BLaER1 treated with 17β-estradiol and CSF1 and Interleukin-3, amounts not matched to agents 10 nM and 100 nM (cell line): Measurements from ENCODE around the gene TCF4.

Source experiments
- H3K27ac ChIP-seq, 11 experiments: shearing (Covaris generic); formaldehyde crosslinking; 2 replicates each; pipeline ENCODE4 v1.8.1; 2022
- H3K27me3 ChIP-seq, 11 experiments: shearing (Covaris generic); formaldehyde crosslinking; 2 replicates each; pipeline ENCODE4 v1.8.1; 2022
- H3K36me3 ChIP-seq, 11 experiments: shearing (Covaris generic); formaldehyde crosslinking; 2 replicates each; pipeline ENCODE4 v1.8.1; 2022
- H3K4me1 ChIP-seq, 10 experiments: shearing (Covaris generic); formaldehyde crosslinking; 2 replicates each; pipeline ENCODE4 v1.8.1; 2022
- H3K4me2 ChIP-seq, 11 experiments: shearing (Covaris generic); formaldehyde crosslinking; 2 replicates each; pipeline ENCODE4 v1.8.1; 2022
- H3K4me3 ChIP-seq, 10 experiments: shearing (Covaris generic); formaldehyde crosslinking; 2 replicates each; pipeline ENCODE4 v1.8.1; 2022
- H3K9ac ChIP-seq, 11 experiments: shearing (Covaris generic); formaldehyde crosslinking; 2 replicates each; pipeline ENCODE4 v1.8.1; 2022
- H3K9me3 ChIP-seq, 11 experiments: shearing (Covaris generic); formaldehyde crosslinking; replicated peaks in 1 of 11; 2 replicates each; pipeline ENCODE4 v1.8.1; 2022
- H4K20me1 ChIP-seq, 11 experiments: shearing (Covaris generic); formaldehyde crosslinking; 2 replicates each; pipeline ENCODE4 v1.8.1; 2022
- Cebpa-rat ChIP-seq, 11 experiments: shearing (Covaris generic); IDR thresholded peaks; 2 replicates each; pipeline ENCODE4 v1.8.1; 2022

TCF4 gene

DNA sequence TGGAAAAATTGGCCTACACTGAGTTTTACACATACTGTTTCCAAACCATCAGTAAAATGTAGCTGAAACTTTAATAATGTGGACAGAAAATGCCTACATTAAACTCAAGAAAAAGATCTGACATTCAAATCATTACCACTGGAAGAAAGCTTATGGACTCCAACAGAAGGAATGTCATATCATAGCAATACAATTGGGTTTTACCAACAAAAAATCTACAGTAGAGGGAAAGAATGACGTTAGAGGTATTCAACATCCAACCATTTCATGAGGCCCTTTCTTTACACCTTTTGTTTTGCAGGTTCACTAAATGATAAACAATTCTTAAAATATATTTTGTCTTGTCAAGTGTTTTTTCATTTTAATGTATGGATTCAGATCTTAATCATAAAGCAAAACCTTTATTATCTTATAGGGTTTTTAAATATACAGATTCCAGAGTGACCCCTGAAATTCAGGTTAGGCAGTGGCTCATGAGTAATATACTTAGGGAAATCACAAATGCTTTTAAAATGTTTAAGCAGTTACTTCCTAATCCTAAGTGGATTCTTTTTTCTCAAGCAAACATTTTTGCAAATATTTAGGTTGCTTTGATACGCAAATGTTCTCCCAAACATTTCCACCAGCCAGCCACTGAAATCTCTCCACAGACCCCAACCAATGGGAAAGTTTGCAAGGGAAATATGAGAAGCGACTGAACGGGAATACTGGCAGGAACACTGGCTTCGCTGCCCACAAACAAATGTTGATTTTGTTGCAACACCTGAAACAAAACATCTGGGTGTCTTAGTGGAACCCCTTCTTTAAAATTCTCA is 168.7 kb downstream of the TCF4 start:
- Histone ChIP-seq H3K4me1 (peaks cover 68 to 100% (median 89%) of the 10 kb centered on the region in 10 experiments), H3K36me3 (peaks cover 0 to 4% (median 0%) of the 10 kb centered on the region in 11 experiments; a peak in 2 of 22 replicates), H3K27me3 (no peaks in the 10 kb centered on the region), H3K4me2 (peak overlapping the region; percentile 81 to 99 (median 95)), H4K20me1 (peaks cover 0 to 40% (median 13%) of the 10 kb centered on the region in 11 experiments; a peak in 9 of 22 replicates), H3K4me3 (peak overlapping the region in 9 of 10 experiments; percentile 52 to 70 (median 63); a peak in 16 of 20 replicates), H3K9ac (peak overlapping the region; percentile 69 to 86 (median 78); a peak in 20 of 22 replicates), H3K9me3 (no peaks in the 10 kb centered on the region), H3K27ac (peak overlapping the region in 10 of 11 experiments; percentile 60 to 91 (median 81); a peak in 21 of 22 replicates)
- TF ChIP-seq Cebpa-rat (IDR thresholded peaks at IDR 0.05), result no peak

DNA sequence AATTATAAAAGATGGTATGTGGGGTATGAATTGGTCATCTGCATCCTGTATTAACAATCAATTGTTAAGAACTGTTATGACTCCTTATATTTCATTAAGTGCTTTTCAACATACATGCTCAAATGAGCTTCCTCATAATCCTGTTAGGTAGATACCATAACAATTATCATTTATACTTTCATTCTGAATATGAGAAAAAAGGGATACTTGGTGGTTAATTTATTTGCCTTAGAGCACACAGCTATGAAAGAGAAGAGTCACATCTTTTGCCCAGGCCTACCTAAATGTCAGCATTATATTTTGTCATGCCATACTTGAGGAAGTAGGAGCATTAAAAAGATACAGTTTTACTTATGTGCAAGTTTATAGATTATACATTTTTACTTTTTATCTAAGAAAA is 169.6 kb downstream of the TCF4 start:
- Histone ChIP-seq H3K9me3 (no peaks in the 10 kb centered on the region), H3K4me2 (peak overlapping the region; percentile 81 to 99 (median 95); a peak in 19 of 22 replicates), H3K27me3 (no peaks in the 10 kb centered on the region), H3K27ac (peak overlapping the region in 7 of 11 experiments; percentile 33 to 91 (median 81); a peak in 12 of 22 replicates), H3K36me3 (peaks cover 0 to 9% (median 0%) of the 10 kb centered on the region in 11 experiments; a peak in 4 of 22 replicates), H3K4me3 (peak overlapping the region in 3 of 10 experiments; percentile 65; a peak in 4 of 20 replicates), H3K4me1 (peaks cover 69 to 100% (median 89%) of the 10 kb centered on the region in 10 experiments), H4K20me1 (peaks cover 0 to 49% (median 22%) of the 10 kb centered on the region in 11 experiments; a peak in 12 of 22 replicates), H3K9ac (peak overlapping the region in 3 of 11 experiments; percentile 80 to 86 (median 84); a peak in 6 of 22 replicates)
- TF ChIP-seq Cebpa-rat (IDR thresholded peaks at IDR 0.05), result no peak

- no peaks in the 10 kb centered on the region for H3K9me3 ChIP-seq
- peak overlapping the region; percentile 53 to 99 (median 94); a peak in 20 of 22 replicates for H3K4me2 ChIP-seq
- H3K9ac ChIP-seq, result peak overlapping the region in 2 of 11 experiments; percentile 21 to 86; a peak in 3 of 22 replicates
- H3K4me1 ChIP-seq, result peaks cover 66 to 89% (median 80%) of the 10 kb centered on the region in 10 experiments
- H3K27ac ChIP-seq, result peak overlapping the region in 7 of 11 experiments; percentile 7 to 91 (median 81); a peak in 8 of 22 replicates
- no peaks in the 10 kb centered on the region for H3K27me3 ChIP-seq
- H3K4me3 ChIP-seq, result peak overlapping the region in 1 of 10 experiments; percentile 65; a peak in 1 of 20 replicates
- TF ChIP-seq Cebpa-rat (IDR thresholded peaks at IDR 0.05), result no peak
- H4K20me1 ChIP-seq, result peaks cover 0 to 66% (median 36%) of the 10 kb centered on the region in 11 experiments; a peak in 13 of 22 replicates
- H3K36me3 ChIP-seq, result peaks cover 0 to 22% (median 15%) of the 10 kb centered on the region in 11 experiments; a peak in 14 of 22 replicates
These were observed 171.2 kb downstream of the TCF4 start for GRCh38 chr18:55416791-55417190.

DNA sequence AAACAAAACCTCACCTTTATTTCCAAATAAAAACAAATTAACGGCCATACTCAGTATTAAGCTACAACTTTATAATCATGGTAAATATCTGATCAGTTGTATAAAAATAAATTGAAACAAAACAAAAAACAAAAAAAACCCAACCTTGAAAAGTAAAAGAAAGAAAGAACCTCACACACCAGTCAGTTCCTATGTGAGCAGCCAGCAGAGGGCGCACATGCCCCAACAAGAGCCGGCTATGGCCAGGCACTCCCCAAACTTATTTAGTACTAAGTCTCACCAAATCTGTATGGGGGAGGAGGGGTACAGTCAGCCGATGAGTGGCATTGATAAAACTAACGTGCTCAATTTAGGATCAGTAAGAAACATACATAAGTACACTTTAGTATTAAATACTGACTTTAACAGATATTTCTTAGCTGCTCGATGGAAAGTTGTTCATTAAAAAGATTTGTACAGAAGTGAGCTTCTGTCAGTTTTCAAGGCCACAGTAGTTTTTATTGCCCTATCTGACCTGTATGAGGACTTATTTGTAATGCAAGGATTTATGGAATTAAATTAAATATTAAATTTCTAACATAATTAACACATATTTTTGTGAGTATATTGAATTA is 172.6 kb downstream of the TCF4 start:
- peak overlapping the region in 9 of 11 experiments; percentile 29 to 99 (median 93); a peak in 17 of 22 replicates for H3K4me2 ChIP-seq
- peak overlapping the region in 2 of 11 experiments; percentile 10 to 44; a peak in 4 of 22 replicates for H3K27ac ChIP-seq
- H3K4me3 ChIP-seq, result no peak overlapping the region; a peak in 1 of 20 replicates
- H3K9ac ChIP-seq, result peak overlapping the region in 3 of 11 experiments; percentile 1 to 48 (median 19); a peak in 3 of 22 replicates
- H3K36me3 ChIP-seq, result peaks cover 0 to 37% (median 18%) of the 10 kb centered on the region in 11 experiments; a peak in 14 of 22 replicates
- no peak for TF ChIP-seq Cebpa-rat (IDR thresholded peaks at IDR 0.05)
- H3K9me3 ChIP-seq, result no peaks in the 10 kb centered on the region
- no peaks in the 10 kb centered on the region for H3K27me3 ChIP-seq
- peaks cover 61 to 75% (median 71%) of the 10 kb centered on the region in 10 experiments for H3K4me1 ChIP-seq
- peaks cover 0 to 80% (median 50%) of the 10 kb centered on the region in 11 experiments; a peak in 13 of 22 replicates for H4K20me1 ChIP-seq

DNA sequence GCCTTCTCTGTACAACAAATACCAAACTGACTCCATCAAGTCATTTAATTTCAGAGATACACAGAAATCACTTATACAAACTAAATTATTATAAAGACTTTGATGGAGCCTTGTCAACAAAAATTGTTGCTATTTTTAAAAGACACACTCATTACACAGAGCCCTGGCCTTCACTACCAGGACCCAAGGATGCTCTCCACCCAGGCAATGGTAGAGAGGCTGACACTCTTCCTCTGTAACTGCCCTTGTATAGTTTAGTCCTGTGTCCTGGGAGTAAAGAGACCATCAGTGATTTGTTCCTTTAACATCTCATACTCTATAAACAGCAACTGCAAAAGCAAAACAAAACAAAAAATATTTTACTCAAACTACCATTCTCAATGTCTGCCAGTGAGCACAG is 173.5 kb downstream of the TCF4 start:
- Histone ChIP-seq H3K4me3 (no peak overlapping the region), H3K4me1 (peaks cover 52 to 68% (median 62%) of the 10 kb centered on the region in 10 experiments), H3K9ac (peak overlapping the region in 4 of 11 experiments; percentile 1 to 39 (median 16); a peak in 3 of 22 replicates), H3K27me3 (no peaks in the 10 kb centered on the region), H3K36me3 (peaks cover 0 to 43% (median 25%) of the 10 kb centered on the region in 11 experiments; a peak in 15 of 22 replicates), H3K4me2 (peak overlapping the region; percentile 29 to 99 (median 66); a peak in 17 of 22 replicates), H3K9me3 (no peaks in the 10 kb centered on the region), H3K27ac (peak overlapping the region in 3 of 11 experiments; percentile 3 to 44 (median 10); a peak in 4 of 22 replicates), H4K20me1 (peaks cover 0 to 83% (median 55%) of the 10 kb centered on the region in 11 experiments; a peak in 14 of 22 replicates)
- no peak for TF ChIP-seq Cebpa-rat (IDR thresholded peaks at IDR 0.05)

GRCh38 chr18:55413474-55413873 is 174.5 kb downstream of the TCF4 start:
- Histone ChIP-seq H3K27ac (no peak overlapping the region), H3K9ac (0 out of 22 replicates have a peak overlapping the region, but pooled peaks of 1 of the 11 experiments have one; percentile 19), H4K20me1 (peaks cover 0 to 83% (median 65%) of the 10 kb centered on the region in 11 experiments; a peak in 14 of 22 replicates), H3K4me2 (peak overlapping the region; percentile 42 to 99 (median 66)), H3K4me3 (no peak overlapping the region), H3K27me3 (no peaks in the 10 kb centered on the region), H3K36me3 (peaks cover 0 to 53% (median 29%) of the 10 kb centered on the region in 11 experiments; a peak in 15 of 22 replicates), H3K4me1 (peaks cover 45 to 58% (median 53%) of the 10 kb centered on the region in 10 experiments), H3K9me3 (no peaks in the 10 kb centered on the region)
- TF ChIP-seq Cebpa-rat (IDR thresholded peaks at IDR 0.05), result no peak

GRCh38 chr18:55407774-55408535 is 180.0 kb downstream of the TCF4 start:
- Histone ChIP-seq H3K27ac (no peak overlapping the region), H3K9ac (no peak overlapping the region), H3K4me2 (no peak overlapping the region), H3K27me3 (no peaks in the 10 kb centered on the region), H3K4me3 (no peak overlapping the region), H4K20me1 (peaks cover 0 to 99% (median 93%) of the 10 kb centered on the region in 11 experiments; a peak in 15 of 22 replicates), H3K9me3 (no peaks in the 10 kb centered on the region), H3K36me3 (peaks cover 2 to 88% (median 63%) of the 10 kb centered on the region in 11 experiments; a peak in 19 of 22 replicates), H3K4me1 (peaks cover 0 to 19% (median 5%) of the 10 kb centered on the region in 10 experiments; a peak in 9 of 20 replicates)
- TF ChIP-seq Cebpa-rat (IDR thresholded peaks at IDR 0.05), result no peak
